HepG2 (cell line): ENCODE data around the gene TUBA4A. TPM values are rescaled to one million over a fixed set of nuclear protein-coding genes. Genes with fewer than 3 reads are reported as not detected.

Source experiments
- BRF2 ChIP-seq: sonication (generic); formaldehyde crosslinking; IDR thresholded peaks from 2 replicates; pipeline ENCODE4 v1.8.1; 2022; ENCODE audit warnings: mild to moderate bottlenecking, missing genetic modification reagents
- HMG20B ChIP-seq: conservative IDR thresholded peaks from 2 replicates; pipeline ENCODE4 v1.6.1; 2016; ENCODE audit warnings: missing genetic modification reagents, missing compliant biosample characterization
- HNRNPK ChIP-seq: fragments of 200-400 bp; formaldehyde crosslinking; IDR thresholded peaks from 2 replicates; pipeline ENCODE4 v1.6.1; 2018; ENCODE audit warnings: low read length, low read depth, moderate library complexity, mild to moderate bottlenecking; ENCODE audit not compliant: poor library complexity, severe bottlenecking
- NR2F1 ChIP-seq, 2 experiments: fragments of 450-650 bp in 1 of 2; formaldehyde crosslinking in 1 of 2; IDR thresholded peaks; 2 replicates each; pipeline versions ENCODE4 v1.5.0 to v1.6.1; 2016 to 2020; ENCODE audit warnings: mild to moderate bottlenecking in 1 of 2, missing compliant biosample characterization in 1 of 2, missing genetic modification reagents in 1 of 2, moderate library complexity in 1 of 2
- NR2F2 ChIP-seq: IDR thresholded peaks from 2 replicates; pipeline ENCODE4 v1.6.1; 2012; ENCODE audit warnings: low read depth, inconsistent platforms, borderline replicate concordance
- RBM22 ChIP-seq: fragments of 200-400 bp; formaldehyde crosslinking; optimal IDR thresholded peaks from 2 replicates; pipeline ENCODE3; 2017; ENCODE audit warnings: mild to moderate bottlenecking, low read length, moderate library complexity
- SMAD1 ChIP-seq: sonication (generic); formaldehyde crosslinking; IDR thresholded peaks from 2 replicates; pipeline ENCODE4 v1.4.0; 2020; ENCODE audit warnings: missing genetic modification reagents, low read depth, mild to moderate bottlenecking, borderline replicate concordance
- TFDP1 ChIP-seq: IDR thresholded peaks from 2 replicates; pipeline ENCODE4 v1.6.1; 2016; ENCODE audit warnings: missing compliant biosample characterization, missing genetic modification reagents, borderline replicate concordance
- ZBTB21 ChIP-seq: sonication (generic); formaldehyde crosslinking; IDR thresholded peaks from 2 replicates; pipeline ENCODE4 v1.4.0; 2020; ENCODE audit warnings: missing genetic modification reagents
- ZNF234 ChIP-seq: sonication (generic); formaldehyde crosslinking; conservative IDR thresholded peaks from 2 replicates; pipeline ENCODE4 v1.5.1; 2020; ENCODE audit warnings: mild to moderate bottlenecking, missing genetic modification reagents
- ZNF256 ChIP-seq: sonication (generic); formaldehyde crosslinking; conservative IDR thresholded peaks from 2 replicates; pipeline ENCODE4 v1.4.0; 2020; ENCODE audit warnings: missing genetic modification reagents
- ZNF367 ChIP-seq: sonication (generic); formaldehyde crosslinking; IDR thresholded peaks from 2 replicates; pipeline ENCODE4 v1.4.0; 2020; ENCODE audit warnings: missing genetic modification reagents, borderline replicate concordance
- ZNF558 ChIP-seq: sonication (generic); formaldehyde crosslinking; IDR thresholded peaks from 2 replicates; pipeline ENCODE4 v1.9.0; 2022; ENCODE audit warnings: mild to moderate bottlenecking, missing genetic modification reagents, borderline replicate concordance
- ZNF589 ChIP-seq: sonication (generic); formaldehyde crosslinking; conservative IDR thresholded peaks from 2 replicates; pipeline ENCODE4 v1.8.0; 2022; ENCODE audit warnings: mild to moderate bottlenecking, moderate library complexity, missing genetic modification reagents
- polyA plus RNA-seq, 8 experiments: library from polyadenylated mRNA; depleted of rRNA in 3 of 8; stranded (reverse) in 7 of 8; unstranded in 1 of 8; fragments of >200 nt; fragmentation: Illumina TruSeq in 4 of 8; extraction: Trizol in 4 of 8; gene quantifications; 2 replicates each; pipeline versions ENCODE4 v1.2.1 to v1.2.3, GENCODE V29; 2011 to 2016; ENCODE audit warnings: low read depth in 4 of 8, missing spikeins in 1 of 8, mixed read lengths in 1 of 8; ENCODE audit not compliant: insufficient read depth in 1 of 8
- total RNA-seq, 5 experiments: library from RNA; depleted of rRNA; stranded (reverse); fragments of >200 nt; fragmentation: Illumina TruSeq; extraction: Trizol; gene quantifications; 2 replicates each; pipeline ENCODE4 v1.2.3, GENCODE V29; 2016; ENCODE audit warnings: low read depth in 1 of 5
- TF ChIP-seq, protein P1 (sequence below): sonication (generic); formaldehyde crosslinking; IDR thresholded peaks from 2 replicates; pipeline ENCODE4 v1.5.0; 2020; ENCODE audit warnings: mild to moderate bottlenecking, missing genetic modification reagents, borderline replicate concordance
- TF ChIP-seq, protein P2 (sequence below): sonication (generic); formaldehyde crosslinking; IDR thresholded peaks from 2 replicates; pipeline ENCODE4 v1.5.0; 2020; ENCODE audit warnings: mild to moderate bottlenecking, missing genetic modification reagents
- TF ChIP-seq, protein P3 (sequence below): sonication (generic); formaldehyde crosslinking; IDR thresholded peaks from 2 replicates; pipeline ENCODE4 v1.5.0; 2020; ENCODE audit warnings: missing genetic modification reagents, mild to moderate bottlenecking, borderline replicate concordance

Gene TUBA4A
- total and polyA plus RNA-seq, 2 of the 13 experiments (the other 11 are each of a cell fraction or from before 2014, with no cell fraction given): 1.3 to 12.7 TPM

- TF ChIP-seq, protein P1, sequence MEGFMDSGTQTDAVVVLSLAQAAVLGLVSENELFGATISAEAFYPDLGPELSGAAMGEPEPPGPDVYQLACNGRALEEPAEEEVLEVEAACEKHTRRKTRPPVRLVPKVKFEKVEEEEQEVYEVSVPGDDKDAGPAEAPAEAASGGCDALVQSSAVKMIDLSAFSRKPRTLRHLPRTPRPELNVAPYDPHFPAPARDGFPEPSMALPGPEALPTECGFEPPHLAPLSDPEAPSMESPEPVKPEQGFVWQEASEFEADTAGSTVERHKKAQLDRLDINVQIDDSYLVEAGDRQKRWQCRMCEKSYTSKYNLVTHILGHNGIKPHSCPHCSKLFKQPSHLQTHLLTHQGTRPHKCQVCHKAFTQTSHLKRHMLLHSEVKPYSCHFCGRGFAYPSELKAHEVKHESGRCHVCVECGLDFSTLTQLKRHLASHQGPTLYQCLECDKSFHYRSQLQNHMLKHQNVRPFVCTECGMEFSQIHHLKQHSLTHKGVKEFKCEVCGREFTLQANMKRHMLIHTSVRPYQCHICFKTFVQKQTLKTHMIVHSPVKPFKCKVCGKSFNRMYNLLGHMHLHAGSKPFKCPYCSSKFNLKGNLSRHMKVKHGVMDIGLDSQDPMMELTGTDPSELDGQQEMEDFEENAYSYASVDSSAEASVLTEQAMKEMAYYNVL (CRISPR knock-in tag): peak; percentile 78; the same call in 1 of the 2 replicates
- TF ChIP-seq ZNF367 (peak; percentile 74; the same call in 1 of the 2 replicates), NR2F1 (CRISPR knock-in tag; IDR thresholded peaks at IDR 0.05) (no peak; a peak in 1 of 4 replicates), SMAD1 (CRISPR knock-in tag) (peak; percentile 79), BRF2 (CRISPR knock-in tag) (peak; percentile 97), ZNF256 (CRISPR knock-in tag) (peak; percentile 35; the same call in 1 of the 2 replicates), ZNF234 (CRISPR knock-in tag) (no peak), HMG20B (CRISPR knock-in tag) (0 out of 2 replicates have a peak, but pooled peaks have one; percentile 25), ZNF558 (CRISPR knock-in tag) (peak; percentile 75; the same call in 1 of the 2 replicates), RBM22 (peak; percentile 96), ZBTB21 (CRISPR knock-in tag) (0 out of 2 replicates have a peak, but pooled peaks have one; percentile 19), ZNF589 (CRISPR knock-in tag) (peak; percentile 92), HNRNPK (peak; percentile 82), TFDP1 (CRISPR knock-in tag) (peak; percentile 99), NR2F2 (no peak; the same call in 1 of the 2 replicates)
- TF ChIP-seq, protein P2, sequence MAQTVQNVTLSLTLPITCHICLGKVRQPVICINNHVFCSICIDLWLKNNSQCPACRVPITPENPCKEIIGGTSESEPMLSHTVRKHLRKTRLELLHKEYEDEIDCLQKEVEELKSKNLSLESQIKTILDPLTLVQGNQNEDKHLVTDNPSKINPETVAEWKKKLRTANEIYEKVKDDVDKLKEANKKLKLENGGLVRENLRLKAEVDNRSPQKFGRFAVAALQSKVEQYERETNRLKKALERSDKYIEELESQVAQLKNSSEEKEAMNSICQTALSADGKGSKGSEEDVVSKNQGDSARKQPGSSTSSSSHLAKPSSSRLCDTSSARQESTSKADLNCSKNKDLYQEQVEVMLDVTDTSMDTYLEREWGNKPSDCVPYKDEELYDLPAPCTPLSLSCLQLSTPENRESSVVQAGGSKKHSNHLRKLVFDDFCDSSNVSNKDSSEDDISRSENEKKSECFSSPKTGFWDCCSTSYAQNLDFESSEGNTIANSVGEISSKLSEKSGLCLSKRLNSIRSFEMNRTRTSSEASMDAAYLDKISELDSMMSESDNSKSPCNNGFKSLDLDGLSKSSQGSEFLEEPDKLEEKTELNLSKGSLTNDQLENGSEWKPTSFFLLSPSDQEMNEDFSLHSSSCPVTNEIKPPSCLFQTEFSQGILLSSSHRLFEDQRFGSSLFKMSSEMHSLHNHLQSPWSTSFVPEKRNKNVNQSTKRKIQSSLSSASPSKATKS (CRISPR knock-in tag): no peak
- TF ChIP-seq, protein P3, sequence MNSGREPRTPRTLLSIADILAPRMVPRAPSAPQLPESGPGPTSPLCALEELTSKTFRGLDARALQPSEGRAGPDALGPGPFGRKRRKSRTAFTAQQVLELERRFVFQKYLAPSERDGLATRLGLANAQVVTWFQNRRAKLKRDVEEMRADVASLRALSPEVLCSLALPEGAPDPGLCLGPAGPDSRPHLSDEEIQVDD: peak; percentile 89; the same call in 1 of the 2 replicates
Measured at GRCh38 chr2:219218732-219219701, 34.7 kb downstream of the TUBA4A start, which contains the start of gene ABCB6 (continued).
